Vein endothelial cell (primary cell): ENCODE data around the gene FITM2. TPM values are rescaled to one million over a fixed set of nuclear protein-coding genes. Genes with fewer than 3 reads are reported as not detected.

Experiments used
- small RNA-seq: library from RNA; depleted of rRNA; stranded (forward); fragments of <200 nt; gene quantifications from one replicate; pipeline ENCODE3, GENCODE V24; 2012
- total RNA-seq: library from RNA; depleted of rRNA; stranded (reverse); fragments of >200 nt; gene quantifications from 2 replicates; pipeline ENCODE4 v1.2.3, GENCODE V29; 2012

The FITM2 gene
- 7.5 and 7.8 TPM in 2 replicates for total RNA-seq

GRCh38 chr20:44310664-44311639, at the start of gene FITM2:
Gene FITM2 (minus strand): TSS chr20:44311202. CDS start chr20:44311148, 54 bp downstream.

GRCh38 chr20:44355498-44356352, 44.7 kb upstream of the FITM2 start, which contains the start of gene HNF4A:
Gene HNF4A (plus strand): TSS chr20:44355699. CDS start chr20:44355805, 106 bp downstream.

GRCh38 chr20:44336725-44337380, 25.9 kb upstream of the FITM2 start, which contains the start of gene R3HDML:
Gene R3HDML (plus strand): TSS chr20:44337043. CDS start chr20:44337158, 115 bp downstream.

Small RNA genes within 50 kb of the gene (small RNA-seq; reads per million reads assigned to genes)
- gene RF00019: not detected

Other genes with a start within 250 kb of the FITM2 start
- 0.33 and 0.38 TPM in 2 replicates for gene JPH2, start 124.0 kb downstream of the FITM2 start, total RNA-seq
- gene OSER1, start 100.4 kb downstream of the FITM2 start, total RNA-seq: 36.9 and 47.0 TPM in 2 replicates
- not detected in 2 replicates for gene GDAP1L1, start 63.9 kb downstream of the FITM2 start, total RNA-seq
- not detected in 2 replicates for gene R3HDML, start 25.8 kb upstream of the FITM2 start, total RNA-seq
- gene HNF4A, start 44.5 kb upstream of the FITM2 start, total RNA-seq: not detected in 2 replicates
- 7.5 and 8.2 TPM in 2 replicates for gene TTPAL, start 164.7 kb upstream of the FITM2 start, total RNA-seq
- 111 and 135 TPM in 2 replicates for gene SERINC3, start 210.9 kb upstream of the FITM2 start, total RNA-seq